ENCODE data around the gene CZIB.

- TF ChIP-seq TAF1 (IDR thresholded peaks at IDR 0.05; ENCODE audit: borderline replicate concordance, low read depth, low read length), result peak; percentile 58; the same call in 1 of the 2 replicates
- TF ChIP-seq POLR2AphosphoS5 (IDR thresholded peaks at IDR 0.05; ENCODE audit: low read depth, low read length), result peak; percentile 98
- TF ChIP-seq POLR2A (IDR thresholded peaks at IDR 0.05; ENCODE audit: low read depth, low read length), result peak; percentile 95
Observed at GRCh38 chr1:53220171-53220961, at the start of gene CZIB.

Measured in GM12892 (cell line).